ENCODE results near the gene CCDC12. TPM values are rescaled to one million over a fixed set of nuclear protein-coding genes. Genes with fewer than 3 reads are reported as not detected.
A peak's percentile ranks its signal among the peaks of the same experiment; 100 is the strongest.

Gene CCDC12
- total and polyA plus RNA-seq, 2 of the 13 experiments (the other 11 are each of a cell fraction or from before 2014, with no cell fraction given): 30.1 to 49.5 TPM

- TF ChIP-seq JARID2 (CRISPR knock-in tag; IDR thresholded peaks at IDR 0.05; ENCODE audit: insufficient replicate concordance) (no peak), HNF4G (IDR thresholded peaks at IDR 0.05; ENCODE audit: borderline replicate concordance, low read depth, low read length) (no peak; the same call in 1 of the 2 replicates), HNF4G (CRISPR knock-in tag; IDR thresholded peaks at IDR 0.05; ENCODE audit: borderline replicate concordance, low read depth) (no peak), ZNF232 (CRISPR knock-in tag; IDR thresholded peaks at IDR 0.05; ENCODE audit: borderline replicate concordance) (no peak), BHLHE40 (IDR thresholded peaks at IDR 0.05; ENCODE audit: low read length) (no peak), THYN1 (CRISPR knock-in tag; IDR thresholded peaks at IDR 0.05; ENCODE audit: borderline replicate concordance, low read depth) (no peak), TBL1XR1 (IDR thresholded peaks at IDR 0.05; ENCODE audit: borderline replicate concordance, low read length, partially characterized antibody) (no peak), YEATS2 (CRISPR knock-in tag; IDR thresholded peaks at IDR 0.05; ENCODE audit: borderline replicate concordance) (peak; percentile 62), ZFP90 (CRISPR knock-in tag; IDR thresholded peaks at IDR 0.05; ENCODE audit: borderline replicate concordance) (no peak), CBX1 (IDR thresholded peaks at IDR 0.05; ENCODE audit: low read depth) (no peak), KDM5A (IDR thresholded peaks at IDR 0.05; ENCODE audit: borderline replicate concordance, low read length) (peak; percentile 87; the same call in 1 of the 2 replicates), EHMT2 (IDR thresholded peaks at IDR 0.05; ENCODE audit: borderline replicate concordance, low read depth, low read length) (no peak), SETDB1 (CRISPR knock-in tag; IDR thresholded peaks at IDR 0.05; ENCODE audit: borderline replicate concordance) (no peak), ZBTB2 (CRISPR knock-in tag; IDR thresholded peaks at IDR 0.05; ENCODE audit: low read depth) (no peak), ZNF781 (CRISPR knock-in tag; IDR thresholded peaks at IDR 0.05; ENCODE audit: borderline replicate concordance, not compliant biosample characterization) (peak; percentile 25), TOPORS (CRISPR knock-in tag; IDR thresholded peaks at IDR 0.05) (no peak), FOXK1 (CRISPR knock-in tag; IDR thresholded peaks at IDR 0.05; ENCODE audit: borderline replicate concordance, low read depth) (peak; percentile 19; the same call in 1 of the 2 replicates)
- TF ChIP-seq, protein P1, sequence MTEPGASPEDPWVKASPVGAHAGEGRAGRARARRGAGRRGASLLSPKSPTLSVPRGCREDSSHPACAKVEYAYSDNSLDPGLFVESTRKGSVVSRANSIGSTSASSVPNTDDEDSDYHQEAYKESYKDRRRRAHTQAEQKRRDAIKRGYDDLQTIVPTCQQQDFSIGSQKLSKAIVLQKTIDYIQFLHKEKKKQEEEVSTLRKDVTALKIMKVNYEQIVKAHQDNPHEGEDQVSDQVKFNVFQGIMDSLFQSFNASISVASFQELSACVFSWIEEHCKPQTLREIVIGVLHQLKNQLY (CRISPR knock-in tag; IDR thresholded peaks at IDR 0.05): no peak
- TF ChIP-seq, protein P2, sequence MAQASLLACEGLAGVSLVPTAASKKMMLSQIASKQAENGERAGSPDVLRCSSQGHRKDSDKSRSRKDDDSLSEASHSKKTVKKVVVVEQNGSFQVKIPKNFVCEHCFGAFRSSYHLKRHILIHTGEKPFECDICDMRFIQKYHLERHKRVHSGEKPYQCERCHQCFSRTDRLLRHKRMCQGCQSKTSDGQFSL (CRISPR knock-in tag; IDR thresholded peaks at IDR 0.05): no peak
- TF ChIP-seq, protein P3, sequence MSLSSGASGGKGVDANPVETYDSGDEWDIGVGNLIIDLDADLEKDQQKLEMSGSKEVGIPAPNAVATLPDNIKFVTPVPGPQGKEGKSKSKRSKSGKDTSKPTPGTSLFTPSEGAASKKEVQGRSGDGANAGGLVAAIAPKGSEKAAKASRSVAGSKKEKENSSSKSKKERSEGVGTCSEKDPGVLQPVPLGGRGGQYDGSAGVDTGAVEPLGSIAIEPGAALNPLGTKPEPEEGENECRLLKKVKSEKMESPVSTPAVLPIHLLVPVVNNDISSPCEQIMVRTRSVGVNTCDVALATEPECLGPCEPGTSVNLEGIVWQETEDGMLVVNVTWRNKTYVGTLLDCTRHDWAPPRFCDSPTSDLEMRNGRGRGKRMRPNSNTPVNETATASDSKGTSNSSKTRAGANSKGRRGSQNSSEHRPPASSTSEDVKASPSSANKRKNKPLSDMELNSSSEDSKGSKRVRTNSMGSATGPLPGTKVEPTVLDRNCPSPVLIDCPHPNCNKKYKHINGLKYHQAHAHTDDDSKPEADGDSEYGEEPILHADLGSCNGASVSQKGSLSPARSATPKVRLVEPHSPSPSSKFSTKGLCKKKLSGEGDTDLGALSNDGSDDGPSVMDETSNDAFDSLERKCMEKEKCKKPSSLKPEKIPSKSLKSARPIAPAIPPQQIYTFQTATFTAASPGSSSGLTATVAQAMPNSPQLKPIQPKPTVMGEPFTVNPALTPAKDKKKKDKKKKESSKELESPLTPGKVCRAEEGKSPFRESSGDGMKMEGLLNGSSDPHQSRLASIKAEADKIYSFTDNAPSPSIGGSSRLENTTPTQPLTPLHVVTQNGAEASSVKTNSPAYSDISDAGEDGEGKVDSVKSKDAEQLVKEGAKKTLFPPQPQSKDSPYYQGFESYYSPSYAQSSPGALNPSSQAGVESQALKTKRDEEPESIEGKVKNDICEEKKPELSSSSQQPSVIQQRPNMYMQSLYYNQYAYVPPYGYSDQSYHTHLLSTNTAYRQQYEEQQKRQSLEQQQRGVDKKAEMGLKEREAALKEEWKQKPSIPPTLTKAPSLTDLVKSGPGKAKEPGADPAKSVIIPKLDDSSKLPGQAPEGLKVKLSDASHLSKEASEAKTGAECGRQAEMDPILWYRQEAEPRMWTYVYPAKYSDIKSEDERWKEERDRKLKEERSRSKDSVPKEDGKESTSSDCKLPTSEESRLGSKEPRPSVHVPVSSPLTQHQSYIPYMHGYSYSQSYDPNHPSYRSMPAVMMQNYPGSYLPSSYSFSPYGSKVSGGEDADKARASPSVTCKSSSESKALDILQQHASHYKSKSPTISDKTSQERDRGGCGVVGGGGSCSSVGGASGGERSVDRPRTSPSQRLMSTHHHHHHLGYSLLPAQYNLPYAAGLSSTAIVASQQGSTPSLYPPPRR (CRISPR knock-in tag; IDR thresholded peaks at IDR 0.05; ENCODE audit: borderline replicate concordance): no peak
Measured at GRCh38 chr3:46976326-46977190, at the start of gene CCDC12 (continued).
